Fibroblast of villous mesenchyme (primary cell): ENCODE data around the gene ATG14. TPM values are rescaled to one million over a fixed set of nuclear protein-coding genes. Genes with fewer than 3 reads are reported as not detected.
A peak's percentile ranks its signal among the peaks of the same experiment; 100 is the strongest.

ENCODE experiments used
- DNase-seq: peaks from one replicate; pipeline ENCODE4 v3.0.0-alpha.2; 2010; ENCODE audit warnings: low read depth
- H3K4me3 ChIP-seq: 2 replicates; pipeline ENCODE4 v1.5.1; 2011; ENCODE audit warnings: low read depth, mild to moderate bottlenecking, low read length
- small RNA-seq: library from RNA; depleted of rRNA; stranded (forward); fragments of <200 nt; gene quantifications from one replicate; pipeline ENCODE3, GENCODE V24; 2012
- total RNA-seq: library from RNA; depleted of rRNA; stranded (reverse); fragments of >200 nt; gene quantifications from 2 replicates; pipeline ENCODE4 v1.2.3, GENCODE V29; 2012
- TF ChIP-seq, protein P1 (sequence below): IDR thresholded peaks from 2 replicates; pipeline ENCODE4 v1.5.1; 2012; ENCODE audit warnings: low read depth, mild to moderate bottlenecking, low read length; ENCODE audit not compliant: insufficient read depth

Gene ATG14
- total RNA-seq, 1 donor = 14.7 TPM

DNA sequence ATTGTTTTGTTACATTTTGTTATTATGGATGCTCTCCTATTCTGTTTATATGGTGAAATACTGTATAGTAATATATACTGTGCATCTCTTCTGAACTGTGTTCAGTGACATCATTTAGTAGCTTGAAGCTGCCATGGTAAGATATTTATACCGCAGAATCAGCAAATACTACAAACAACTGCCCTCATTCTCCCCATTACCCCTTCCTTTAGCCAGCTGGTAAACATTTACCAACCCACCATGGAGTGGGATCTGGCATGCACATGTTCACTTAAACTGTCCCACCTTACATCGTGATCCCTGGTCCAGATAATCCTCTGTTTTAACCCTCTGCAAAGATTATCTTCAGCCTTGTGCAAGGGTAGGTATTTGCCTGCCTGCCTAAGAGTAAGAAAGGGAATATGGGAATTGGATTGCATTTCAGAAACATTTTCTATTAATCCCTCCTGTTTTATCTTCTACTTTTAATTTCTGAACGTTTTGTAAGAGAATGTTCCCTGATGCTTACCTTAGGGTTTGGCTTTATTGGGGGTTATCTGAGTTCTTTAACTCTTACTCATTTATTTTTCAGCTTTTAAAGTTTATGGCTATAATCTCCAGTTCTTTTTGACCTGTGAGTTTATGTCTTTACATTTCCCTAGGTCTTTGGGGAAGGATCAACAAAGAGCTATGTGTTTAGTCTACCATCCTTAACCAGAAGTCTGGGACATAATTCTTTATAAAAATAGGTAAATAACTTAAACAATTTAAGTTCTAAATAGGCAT is 93.9 kb downstream of the ATG14 start:
- peak; percentile 50 for DNase-seq
- H3K4me3 ChIP-seq = no peak overlapping the region
- TF ChIP-seq, protein P1, sequence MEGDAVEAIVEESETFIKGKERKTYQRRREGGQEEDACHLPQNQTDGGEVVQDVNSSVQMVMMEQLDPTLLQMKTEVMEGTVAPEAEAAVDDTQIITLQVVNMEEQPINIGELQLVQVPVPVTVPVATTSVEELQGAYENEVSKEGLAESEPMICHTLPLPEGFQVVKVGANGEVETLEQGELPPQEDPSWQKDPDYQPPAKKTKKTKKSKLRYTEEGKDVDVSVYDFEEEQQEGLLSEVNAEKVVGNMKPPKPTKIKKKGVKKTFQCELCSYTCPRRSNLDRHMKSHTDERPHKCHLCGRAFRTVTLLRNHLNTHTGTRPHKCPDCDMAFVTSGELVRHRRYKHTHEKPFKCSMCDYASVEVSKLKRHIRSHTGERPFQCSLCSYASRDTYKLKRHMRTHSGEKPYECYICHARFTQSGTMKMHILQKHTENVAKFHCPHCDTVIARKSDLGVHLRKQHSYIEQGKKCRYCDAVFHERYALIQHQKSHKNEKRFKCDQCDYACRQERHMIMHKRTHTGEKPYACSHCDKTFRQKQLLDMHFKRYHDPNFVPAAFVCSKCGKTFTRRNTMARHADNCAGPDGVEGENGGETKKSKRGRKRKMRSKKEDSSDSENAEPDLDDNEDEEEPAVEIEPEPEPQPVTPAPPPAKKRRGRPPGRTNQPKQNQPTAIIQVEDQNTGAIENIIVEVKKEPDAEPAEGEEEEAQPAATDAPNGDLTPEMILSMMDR = no peak

DNA sequence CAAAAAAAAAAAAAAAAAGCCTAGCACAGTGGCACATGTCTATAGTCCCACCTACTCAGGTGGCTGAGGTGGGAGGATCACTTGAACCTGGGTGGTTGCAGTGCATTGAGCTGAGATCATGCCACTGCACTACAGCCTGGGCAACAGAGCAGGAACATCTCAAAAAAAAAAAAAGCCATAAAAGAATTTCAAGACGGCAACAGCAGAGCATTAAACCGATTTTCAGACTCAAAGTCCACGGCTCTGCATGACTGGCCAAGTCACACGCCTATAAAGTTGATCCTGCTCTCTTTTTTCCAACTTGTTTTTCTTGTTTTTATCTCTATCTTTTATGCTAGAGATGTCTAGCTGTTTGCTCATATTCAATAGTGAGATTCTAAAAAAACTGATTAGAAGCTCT is 95.1 kb downstream of the ATG14 start:
- DNase-seq = no peak
- no peak overlapping the region for H3K4me3 ChIP-seq
- TF ChIP-seq, protein P1 = no peak

Small RNA genes within 50 kb of the gene (small RNA-seq; reads per million reads assigned to genes)
- gene AL356801.1 = not detected

Other genes with a start within 250 kb of the ATG14 start
- gene DLGAP5, start 220.2 kb downstream of the ATG14 start, total RNA-seq = 17.4 and 35.0 TPM in 2 replicates
- gene FBXO34, start 140.4 kb downstream of the ATG14 start, total RNA-seq = 24.2 and 28.9 TPM in 2 replicates
- not detected in 2 replicates for gene TBPL2, start 28.8 kb upstream of the ATG14 start, total RNA-seq
- gene KTN1, start 168.4 kb upstream of the ATG14 start, total RNA-seq = 121 and 167 TPM in 2 replicates